Muscle of back (tissue), 11 donors: ENCODE results near the gene STAG1. TPM values are rescaled to one million over a fixed set of nuclear protein-coding genes. Genes with fewer than 3 reads are reported as not detected.
"Not testable (repeated sequence)": the region's sequence is repeated elsewhere in the genome, so short reads cannot be mapped to it uniquely, and the experiment has no call there.

Source experiments
- DNase-seq, 3 donors: peaks; one replicate each; pipeline versions ENCODE4 v3.0.0 to v3.0.0-alpha.2; 2013
- polyA plus RNA-seq, 10 donors: library from polyadenylated mRNA; unstranded; fragments of 120-200 nt; gene quantifications; one replicate each; pipeline ENCODE4 v1.2.1, GENCODE V29; 2013; ENCODE audit not compliant: insufficient read length in 10 of 10

Gene STAG1
- polyA plus RNA-seq, 10 donors, result 27.3 to 42.6 (median 35.2) TPM

DNA sequence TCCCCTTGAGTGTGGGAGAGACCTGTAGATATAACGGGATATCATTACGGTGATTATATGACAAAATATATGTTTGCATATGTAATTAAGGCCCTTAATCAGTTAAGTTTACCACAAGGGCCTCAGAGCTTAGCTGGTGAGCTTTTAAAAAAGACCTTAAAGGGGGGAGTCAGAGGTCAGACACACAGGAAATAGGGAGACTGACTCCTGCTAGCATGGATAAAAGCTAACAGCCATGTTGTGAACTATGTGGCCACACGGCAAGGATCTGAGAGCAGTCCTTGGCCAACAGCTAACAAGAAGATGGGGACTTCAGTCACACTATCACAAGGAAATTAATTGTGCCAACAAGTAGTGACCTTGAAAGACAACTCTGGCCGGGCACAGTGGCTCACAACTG is 3.1 kb downstream of the STAG1 start:
- DNase-seq, result no peak

DNA sequence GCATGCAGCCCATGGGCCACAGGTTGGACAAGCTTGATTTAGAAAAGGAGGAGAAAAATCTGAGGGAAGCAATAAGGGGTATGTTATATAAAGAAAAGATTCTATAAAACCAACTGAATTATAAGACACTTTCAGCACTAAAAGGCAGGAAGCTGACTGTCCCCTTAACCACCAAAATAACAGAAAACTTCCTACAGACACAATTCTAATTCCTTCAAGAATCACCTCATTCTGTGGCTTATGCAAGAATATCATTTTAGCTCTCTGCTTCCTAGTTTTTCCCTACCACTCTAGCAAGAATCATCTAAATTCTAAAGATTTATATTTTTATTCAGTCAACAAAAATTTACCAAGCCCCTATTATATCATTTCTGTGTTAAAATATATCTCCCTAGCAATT is 6.3 kb downstream of the STAG1 start:
- DNase-seq, result no peak

DNA sequence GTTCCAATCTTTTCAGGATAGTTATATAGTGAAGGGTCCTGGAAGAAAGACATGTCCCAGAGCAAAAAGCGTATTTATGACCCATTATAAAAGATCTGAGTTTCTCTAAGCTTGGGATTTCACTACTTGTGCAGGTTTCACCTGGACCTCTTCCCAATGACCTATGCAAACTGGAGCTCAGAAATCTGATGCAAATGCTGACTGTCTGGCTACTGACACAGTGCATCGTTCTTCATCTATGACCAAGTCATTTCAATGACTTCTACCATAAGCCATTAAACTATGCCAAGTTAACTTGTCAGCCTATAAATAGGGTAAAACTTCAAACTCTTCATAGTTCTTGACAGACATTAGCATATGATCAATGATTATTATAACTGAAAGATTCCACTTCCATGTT is 11.1 kb downstream of the STAG1 start:
- DNase-seq, result no peak

DNA sequence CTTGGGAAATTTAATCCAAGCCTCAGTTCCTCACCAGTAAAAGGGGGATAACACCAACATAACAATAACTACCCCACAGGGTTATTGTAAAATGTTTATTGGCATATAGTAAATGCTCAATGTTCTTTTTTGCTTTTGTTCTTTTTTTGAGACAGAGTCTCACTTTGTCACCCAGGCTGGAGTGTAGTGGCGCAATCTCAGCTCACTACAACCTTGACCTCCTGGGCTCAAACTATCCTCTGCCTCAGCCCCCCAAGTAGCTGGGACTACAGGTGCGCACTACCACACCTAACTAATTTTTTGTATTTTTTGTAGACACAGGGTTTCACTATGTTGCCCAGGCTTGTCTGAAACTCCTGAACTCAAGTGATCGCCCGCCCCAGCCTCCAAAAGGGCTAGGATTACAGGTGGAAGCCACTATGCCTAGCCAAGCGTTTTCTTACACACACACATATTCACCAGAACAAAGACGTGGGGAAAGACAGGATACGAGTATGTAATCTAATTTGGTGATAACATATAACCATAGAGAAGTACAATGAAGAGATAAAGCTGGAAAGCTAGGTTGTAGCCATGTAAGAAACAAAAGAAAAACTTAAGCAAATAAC is 11.7 kb downstream of the STAG1 start:
- no peak for DNase-seq

DNA sequence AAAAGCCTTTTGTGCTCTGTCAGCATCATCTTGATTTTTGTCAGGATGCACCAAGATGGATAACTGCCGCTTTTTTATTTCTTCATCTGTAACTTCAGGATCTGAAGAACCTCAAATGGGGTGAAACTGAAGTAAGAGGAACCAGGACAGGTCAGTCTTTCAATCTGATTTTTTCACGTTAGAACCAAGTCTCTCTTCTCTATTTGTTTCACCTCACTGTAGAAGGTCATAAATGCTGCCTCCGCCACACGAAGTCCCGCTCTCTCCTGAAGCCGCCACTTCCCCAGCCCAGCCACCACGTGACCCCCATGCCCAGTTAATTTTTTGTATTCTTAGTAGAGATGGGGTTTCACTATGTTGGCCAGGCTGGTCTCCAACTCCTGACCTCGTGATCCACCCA is 15.2 kb downstream of the STAG1 start:
- not testable (repeated sequence) for DNase-seq

DNA sequence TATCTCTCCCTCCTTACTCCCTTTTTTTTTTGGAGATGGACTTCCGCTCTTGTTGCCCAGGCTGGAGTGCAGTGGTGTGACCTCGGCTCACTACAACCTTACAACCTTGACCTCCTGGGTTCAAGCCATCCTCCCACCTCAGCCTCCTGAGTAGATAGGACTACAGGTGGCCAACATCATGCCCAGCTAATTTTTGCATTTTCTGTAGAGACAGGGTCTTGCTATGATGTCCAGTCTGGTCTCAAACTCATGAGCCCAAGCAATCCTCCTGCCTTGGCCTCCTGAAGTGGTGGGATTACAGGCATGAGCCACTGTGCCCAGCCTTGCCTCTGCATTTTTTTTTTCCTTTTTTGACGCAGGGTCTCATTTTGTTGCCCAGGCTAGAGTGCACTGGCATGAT is 17.1 kb downstream of the STAG1 start:
- DNase-seq, result no peak

DNA sequence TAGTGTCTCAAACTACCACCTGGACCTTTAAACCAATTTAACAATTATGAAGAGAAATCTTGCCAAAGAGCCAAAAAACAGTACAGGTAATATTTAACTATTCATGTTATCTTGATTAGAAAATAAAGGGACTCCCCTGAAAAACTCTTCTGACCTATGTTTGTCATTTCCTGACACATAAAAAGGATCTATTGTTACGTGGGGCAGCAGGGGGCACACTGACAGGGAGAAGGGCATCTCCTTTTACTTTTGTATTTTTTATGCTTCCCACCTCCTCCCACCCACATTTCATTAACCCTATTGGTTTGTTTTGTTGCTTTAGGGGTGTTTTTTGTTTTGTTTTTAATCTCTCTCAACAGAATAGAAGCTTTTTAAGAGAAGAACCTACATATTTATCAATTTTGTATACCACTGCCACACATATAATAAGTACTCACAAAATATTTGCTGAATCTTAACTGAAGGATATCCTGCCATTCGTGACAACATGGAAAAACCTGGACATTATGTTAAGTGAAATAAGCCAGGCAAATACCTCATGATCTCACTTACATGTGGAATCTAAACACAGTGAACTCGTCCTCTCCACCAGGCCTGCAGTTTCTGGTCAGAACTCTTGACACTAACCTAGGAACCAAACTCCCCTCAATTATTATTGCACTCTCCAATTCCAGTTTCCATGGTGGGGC is 17.7 kb downstream of the STAG1 start:
- DNase-seq, result no peak

DNA sequence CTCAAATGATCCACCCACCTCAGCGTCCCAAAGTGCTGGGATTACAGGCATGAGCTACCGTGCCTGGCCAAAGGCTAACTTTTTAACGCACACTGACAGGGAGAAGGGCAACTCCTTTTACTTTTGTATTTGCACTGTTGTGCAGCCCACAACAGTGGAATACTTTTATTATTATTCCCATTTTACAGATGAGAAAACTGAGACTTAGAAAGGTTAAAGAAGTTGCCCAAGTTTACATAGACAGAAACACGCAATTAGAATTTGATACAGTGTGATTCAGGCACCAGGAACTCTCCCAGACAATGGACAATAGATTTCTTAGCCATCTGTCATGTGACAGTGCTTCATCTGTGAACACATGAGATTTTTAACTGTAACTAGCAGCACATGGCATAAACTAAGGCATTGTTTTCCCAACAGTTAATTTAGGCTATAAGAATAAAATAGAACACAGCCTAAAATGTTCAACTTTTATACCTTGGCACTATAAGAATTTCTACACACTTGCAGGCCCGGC is 18.8 kb downstream of the STAG1 start:
- no peak for DNase-seq

DNA sequence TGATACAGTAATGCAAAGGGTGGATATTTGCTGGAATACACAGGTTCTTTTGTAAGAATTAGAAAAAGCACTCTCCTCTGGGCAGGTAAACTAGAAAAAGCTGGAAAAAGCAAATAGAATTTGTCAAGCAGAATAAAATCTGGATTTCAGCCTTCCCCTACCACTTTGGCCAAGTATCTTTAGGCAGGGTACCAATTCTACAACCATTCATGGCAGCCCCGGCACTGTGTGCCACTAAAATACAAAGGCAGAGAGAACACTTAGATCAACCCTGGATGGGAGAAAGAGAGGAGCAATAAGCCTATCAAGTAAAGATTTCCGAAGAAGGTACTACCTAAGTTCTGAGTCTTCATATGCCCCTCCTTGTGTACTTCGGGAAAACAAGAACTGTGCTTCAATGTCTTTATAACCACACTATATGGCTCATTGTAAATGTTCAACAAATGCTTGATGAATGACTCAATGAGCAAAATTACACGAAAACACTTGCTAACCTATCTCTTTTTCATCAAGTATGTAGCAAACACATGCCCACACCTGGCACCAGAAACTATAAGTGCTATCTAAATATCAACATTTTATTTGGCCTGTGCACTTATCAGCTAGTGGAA is 20.8 kb downstream of the STAG1 start:
- DNase-seq, result no peak

DNA sequence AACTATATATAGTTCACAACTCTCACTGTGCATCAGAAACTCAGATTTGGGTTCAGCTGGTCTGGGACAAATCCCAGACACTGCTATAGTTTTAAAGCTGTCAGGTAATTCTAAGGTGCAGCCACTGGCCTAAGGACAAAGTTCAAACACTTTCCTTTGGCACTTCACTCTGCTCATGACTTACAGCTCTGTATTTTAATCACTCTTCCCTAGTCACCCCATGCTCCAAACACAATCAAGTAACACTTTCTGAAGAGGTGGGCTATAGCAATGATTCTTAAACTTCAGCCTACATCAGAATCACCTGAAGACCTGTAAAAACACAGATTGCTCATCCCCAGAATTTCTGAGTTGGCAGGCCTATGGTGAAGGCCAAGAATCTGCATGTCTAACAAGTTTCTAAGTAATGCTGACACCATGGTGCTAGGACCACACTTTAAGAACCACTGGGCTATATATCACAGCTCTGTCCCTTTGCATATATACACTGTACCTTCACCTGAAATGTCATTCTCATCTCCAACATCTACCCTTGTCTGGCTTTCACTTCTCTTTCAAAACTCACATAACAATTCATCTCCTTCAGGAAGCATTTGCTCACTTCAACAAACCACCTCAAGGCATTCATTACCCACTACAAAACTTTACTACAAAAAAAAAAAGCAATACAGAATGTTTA is 21.4 kb downstream of the STAG1 start:
- no peak for DNase-seq

DNA sequence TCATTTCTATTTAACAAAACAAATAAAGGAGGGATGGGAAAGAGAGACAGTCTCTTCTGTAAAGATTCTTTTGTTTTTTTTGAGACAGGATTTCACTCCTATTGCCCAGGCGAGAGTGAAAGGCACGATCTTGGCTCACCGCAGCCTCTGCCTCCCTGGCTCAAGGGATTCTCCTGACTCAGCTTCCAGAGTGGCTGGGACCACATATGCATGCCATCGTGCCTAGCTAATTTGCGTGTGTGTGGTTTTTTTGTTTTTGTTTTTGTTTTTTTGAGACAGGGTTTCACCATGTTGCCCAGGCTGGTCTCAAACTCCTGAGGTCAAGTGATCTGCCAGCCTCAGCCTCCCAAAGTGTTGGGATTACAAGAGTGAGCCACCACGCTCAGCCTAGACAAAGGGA is 23.3 kb downstream of the STAG1 start:
- DNase-seq, result peak in 1 of 3 donors; percentile 33

DNA sequence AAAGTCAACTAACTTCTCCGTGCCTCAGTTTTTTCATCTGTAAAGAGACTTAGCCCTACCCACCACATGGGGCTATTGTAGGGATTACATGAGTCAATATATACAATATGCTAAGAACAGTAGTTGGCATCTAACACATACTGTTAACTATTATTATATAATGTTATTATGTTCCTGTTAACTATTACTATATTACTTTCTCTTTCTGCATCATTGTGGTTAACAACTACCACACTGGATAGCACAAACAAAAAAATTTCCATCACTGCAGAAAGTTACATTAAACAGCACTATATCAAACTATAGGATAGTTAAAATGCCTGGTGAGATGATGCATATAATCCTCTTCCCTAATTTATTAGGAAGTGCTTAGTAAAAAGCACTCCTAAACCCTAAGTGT is 23.7 kb downstream of the STAG1 start:
- DNase-seq, result no peak

DNA sequence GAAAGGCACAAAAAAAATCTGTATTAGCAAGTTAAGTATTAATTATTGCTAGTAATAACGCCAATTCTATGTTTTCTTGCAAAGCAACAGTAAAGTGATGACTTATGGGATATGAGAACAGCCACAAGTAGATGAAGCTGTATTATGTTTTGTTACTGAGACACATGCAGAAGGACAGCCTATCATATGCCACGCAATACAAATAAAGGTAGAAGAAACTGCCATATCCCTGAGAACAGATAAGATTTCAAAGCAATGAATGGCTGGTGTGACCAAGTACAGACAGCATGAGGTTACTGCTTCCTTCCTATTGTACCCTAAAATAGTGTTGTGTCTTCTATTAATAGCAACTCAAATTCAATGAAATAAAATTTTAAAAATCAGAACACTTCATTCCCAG is 26.7 kb downstream of the STAG1 start:
- DNase-seq, result no peak

DNA sequence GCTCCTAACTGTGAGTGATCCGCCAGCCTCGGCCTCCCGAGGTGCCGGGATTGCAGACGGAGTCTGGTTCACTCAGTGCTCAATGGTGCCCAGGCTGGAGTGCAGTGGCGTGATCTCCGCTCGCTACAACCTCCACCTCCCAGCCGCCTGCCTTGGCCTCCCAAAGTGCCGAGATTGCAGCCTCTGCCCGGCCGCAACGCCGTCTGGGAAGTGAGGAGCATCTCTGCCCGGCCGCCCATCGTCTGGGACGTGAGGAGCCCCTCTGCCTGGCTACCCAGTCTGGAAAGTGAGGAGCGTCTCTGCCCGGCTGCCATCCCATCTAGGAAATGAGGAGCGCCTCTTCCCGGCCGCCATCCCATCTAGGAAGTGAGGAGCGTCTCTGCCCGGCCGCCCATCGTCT is 29.3 kb downstream of the STAG1 start:
- not testable (repeated sequence) for DNase-seq

DNA sequence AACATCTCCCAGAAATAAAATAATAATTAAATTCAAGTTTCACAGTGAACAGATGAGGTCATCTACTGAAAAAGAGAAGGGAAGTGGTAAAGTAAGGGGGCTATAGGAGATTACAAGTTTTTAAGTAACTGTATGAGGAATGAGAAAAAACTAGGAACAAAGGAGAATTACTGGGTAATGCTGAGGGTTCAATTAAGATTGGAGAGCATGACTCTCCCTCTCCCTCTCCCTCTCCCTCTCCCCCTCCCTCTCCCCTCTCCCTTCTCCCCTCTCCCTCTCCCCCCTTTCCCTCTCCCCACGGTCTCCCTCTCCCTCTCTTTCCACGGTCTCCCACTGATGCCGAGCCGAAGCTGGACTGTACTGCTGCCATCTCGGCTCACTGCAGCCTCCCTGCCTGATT is 29.8 kb downstream of the STAG1 start:
- DNase-seq, result not testable (repeated sequence)

DNA sequence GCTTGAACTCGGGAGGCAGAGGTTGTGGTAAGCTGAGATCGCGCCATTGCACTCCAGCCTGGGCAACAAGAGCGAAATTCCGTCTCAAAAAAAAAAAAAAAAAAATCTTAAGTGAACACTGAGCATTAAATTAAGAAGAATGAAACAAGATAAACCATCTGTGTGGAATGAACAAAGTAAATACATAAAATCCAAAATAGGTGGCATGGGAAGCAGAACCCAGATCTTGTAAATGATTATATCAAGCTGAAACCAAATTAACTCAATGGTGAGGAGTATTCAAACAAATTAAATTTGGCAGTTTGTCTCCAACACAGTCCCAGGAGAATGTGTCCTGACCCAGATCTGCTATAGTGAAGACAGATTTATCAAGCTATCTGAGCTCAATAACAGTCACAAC is 32.1 kb downstream of the STAG1 start:
- DNase-seq, result no peak

DNA sequence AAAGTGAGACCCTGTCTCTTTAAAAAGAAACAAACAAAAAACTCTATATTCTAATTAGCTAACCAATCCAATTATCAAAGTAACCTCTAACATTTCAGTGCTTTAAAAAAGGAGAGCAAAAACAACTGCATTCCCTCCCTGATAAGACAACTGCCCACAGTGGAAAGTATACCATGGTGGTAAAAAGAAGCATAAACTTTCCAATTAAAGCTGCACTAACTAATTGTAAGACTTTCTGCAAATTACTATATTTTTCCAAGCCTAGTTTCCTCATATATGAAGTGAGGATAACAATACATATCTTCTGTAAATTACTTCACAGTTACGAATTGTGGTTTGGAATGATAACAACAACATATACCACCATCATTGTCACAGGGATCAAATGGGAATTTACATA is 35.5 kb downstream of the STAG1 start:
- DNase-seq, result no peak

DNA sequence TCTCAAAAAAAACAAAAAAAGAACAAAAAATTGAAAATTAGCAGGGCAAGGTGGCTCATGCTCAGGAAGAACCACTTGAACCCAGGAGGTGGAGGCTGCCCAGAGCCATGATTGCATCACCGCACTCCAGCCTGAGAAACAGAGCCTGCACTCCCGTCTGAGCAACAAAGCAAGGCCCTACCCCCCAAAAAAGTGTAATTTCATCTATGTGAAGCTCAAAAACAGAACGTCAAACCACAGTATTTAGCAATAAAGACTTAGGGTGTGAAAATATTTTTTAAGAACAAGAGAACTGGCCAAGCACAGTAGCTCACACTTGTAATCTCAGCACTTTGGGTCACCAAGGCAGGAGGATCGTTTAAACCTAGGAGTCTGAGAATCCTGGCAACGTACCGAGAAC is 38.2 kb downstream of the STAG1 start:
- no peak for DNase-seq

DNA sequence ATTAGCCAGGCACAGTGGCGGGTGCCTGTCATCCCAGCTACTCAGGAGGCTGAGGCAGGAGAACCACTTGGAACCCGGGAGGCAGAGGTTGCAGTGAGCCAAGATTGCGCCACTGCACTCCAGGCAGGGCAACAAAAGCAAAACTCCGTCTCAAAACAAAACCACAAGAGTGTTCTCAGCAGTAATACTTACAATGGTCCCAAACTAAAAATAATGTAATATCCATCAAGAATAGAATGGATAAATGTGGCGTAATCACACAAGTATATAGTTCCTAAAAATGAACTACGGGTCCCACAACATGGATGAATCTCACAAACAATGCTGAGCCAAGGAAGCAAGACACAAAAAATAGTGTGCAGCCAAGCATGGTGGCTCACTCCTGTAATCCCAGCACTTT is 39.2 kb downstream of the STAG1 start:
- no peak for DNase-seq

DNA sequence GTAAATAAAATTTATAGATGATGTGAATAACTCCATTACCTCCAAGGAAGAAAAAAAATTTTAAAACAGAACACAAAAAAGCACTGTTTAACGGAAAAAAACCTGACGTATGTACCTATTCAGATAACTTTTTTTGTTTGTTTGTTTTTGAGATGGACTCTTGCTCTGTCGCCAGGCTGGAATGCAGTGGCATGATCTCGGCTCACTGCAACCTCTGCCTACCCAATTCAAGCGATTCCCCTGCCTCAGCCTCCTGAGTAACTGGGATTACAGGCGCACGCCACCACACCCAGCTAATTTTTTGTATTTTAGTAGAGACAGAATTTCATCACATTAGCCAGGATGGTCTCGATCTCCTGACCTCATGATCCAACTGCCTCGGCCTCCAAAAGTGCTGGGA is 40.3 kb downstream of the STAG1 start:
- DNase-seq, result not testable (repeated sequence)

DNA sequence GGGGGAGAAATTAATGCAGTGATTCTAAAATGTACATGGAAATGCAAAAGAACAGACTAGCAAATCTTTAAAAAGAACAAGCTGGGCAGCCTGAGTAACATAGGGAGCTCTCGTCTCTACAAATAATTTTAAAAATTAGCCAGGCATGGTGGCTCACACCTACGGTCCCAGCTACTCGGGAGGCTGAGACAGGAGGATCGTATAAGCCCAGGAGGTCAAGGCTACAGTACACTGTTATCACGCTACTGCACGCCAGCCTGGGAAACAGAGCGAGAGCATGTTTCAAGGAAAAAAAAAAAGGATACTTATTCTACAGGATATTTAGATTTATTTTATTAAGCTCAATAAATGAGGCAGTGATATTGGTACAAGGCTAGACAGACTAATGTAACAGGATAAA is 40.9 kb downstream of the STAG1 start:
- no peak for DNase-seq

DNA sequence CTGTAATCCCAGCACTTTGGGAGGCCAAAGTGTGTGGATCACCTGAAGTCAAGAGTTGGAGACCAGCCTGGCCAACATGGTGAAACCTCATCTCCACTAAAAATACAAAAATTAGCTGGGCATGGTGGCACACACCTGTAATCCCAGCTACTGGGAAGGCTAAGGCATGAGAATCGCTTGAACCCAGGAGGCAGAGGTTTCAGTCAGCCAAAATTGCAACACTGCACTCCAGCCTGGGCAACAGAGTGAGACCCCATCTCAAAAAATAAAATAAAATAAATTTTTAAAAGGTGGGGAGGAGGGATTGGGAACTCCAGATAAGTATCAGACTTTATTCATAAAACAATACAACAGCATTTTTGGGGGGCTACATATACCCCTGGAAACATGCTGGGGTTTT is 42.4 kb downstream of the STAG1 start:
- not testable (repeated sequence) for DNase-seq
